Stimulated activated CD8-positive, alpha-beta memory T cell treated with anti-CD3 and anti-CD28 coated beads, Interleukin-7, amount 100 ng/mL, for 1 hour (primary cell): Measurements from ENCODE around the gene IFNL3.
"Not testable (repeated sequence)": the region's sequence is repeated elsewhere in the genome, so short reads cannot be mapped to it uniquely, and the experiment has no call there.

Source experiments
- DNase-seq, 2 donors: peaks; one replicate each; pipeline ENCODE4 v3.0.0-alpha.2; 2020; ENCODE audit warnings: low read depth in 2 of 2

The IFNL3 gene

GRCh38 chr19:39244410-39245100 is at the start of gene IFNL3:
Gene IFNL3, minus strand, starts transcription at chr19:39245006. Its CDS starts 39 bp downstream, at chr19:39244967.
- DNase-seq = not testable (repeated sequence)

- DNase-seq = no peak
Measured at GRCh38 chr19:39293394-39293793, 48.6 kb upstream of the IFNL3 start.

- no peak for DNase-seq
Measured at GRCh38 chr19:39284032-39284431, 39.2 kb upstream of the IFNL3 start.

- no peak for DNase-seq
Measured at GRCh38 chr19:39282021-39282420, 37.2 kb upstream of the IFNL3 start.

- DNase-seq = no peak
Measured at GRCh38 chr19:39277598-39277997, 32.8 kb upstream of the IFNL3 start.

- no peak for DNase-seq
Measured at GRCh38 chr19:39276740-39277139, 31.9 kb upstream of the IFNL3 start.

- no peak for DNase-seq
Measured at GRCh38 chr19:39275578-39275977, 30.8 kb upstream of the IFNL3 start.

GRCh38 chr19:39273859-39274258 is 29.1 kb upstream of the IFNL3 start:
- DNase-seq = not testable (repeated sequence)

- no peak for DNase-seq
Measured at GRCh38 chr19:39270036-39270871, 25.4 kb upstream of the IFNL3 start.

- not testable (repeated sequence) for DNase-seq
Measured at GRCh38 chr19:39269369-39269768, 24.6 kb upstream of the IFNL3 start.

- not testable (repeated sequence) for DNase-seq
Measured at GRCh38 chr19:39268531-39269223, 23.9 kb upstream of the IFNL3 start.

GRCh38 chr19:39268085-39268484 is 23.3 kb upstream of the IFNL3 start, which contains the start of gene IFNL2:
Gene IFNL2, plus strand, starts transcription at chr19:39268396. Its CDS starts 173 bp downstream, at chr19:39268569.
- not testable (repeated sequence) for DNase-seq

- DNase-seq = no peak
Measured at GRCh38 chr19:39265321-39265916, 20.6 kb upstream of the IFNL3 start.

- no peak for DNase-seq
Measured at GRCh38 chr19:39264306-39265290, 19.8 kb upstream of the IFNL3 start.

GRCh38 chr19:39263912-39264305 is 19.1 kb upstream of the IFNL3 start:
- no peak for DNase-seq

- DNase-seq = no peak
Measured at GRCh38 chr19:39262496-39262895, 17.7 kb upstream of the IFNL3 start.

- no peak for DNase-seq
Measured at GRCh38 chr19:39261704-39262103, 16.9 kb upstream of the IFNL3 start.

- no peak for DNase-seq
Measured at GRCh38 chr19:39257227-39257626, 12.4 kb upstream of the IFNL3 start.

- no peak for DNase-seq
Measured at GRCh38 chr19:39254531-39255345, 9.9 kb upstream of the IFNL3 start.
